H54 (cell line): ENCODE measurements around the gene LRMDA.

Experiments
- DNase-seq: peaks from one replicate; pipeline ENCODE4 v3.0.0; 2011; ENCODE audit warnings: low spot score, mixed read lengths; ENCODE audit not compliant: insufficient read length
- FAIRE-seq: peaks from 3 replicates; lab custom pipeline; 2011; peaks lifted over from hg19 to GRCh38; lab: Jason Lieb, UNC
- POLR2A ChIP-seq: IDR thresholded peaks from 2 replicates; pipeline ENCODE4 v1.6.1; 2011; ENCODE audit warnings: low read depth, mild to moderate bottlenecking, low read length

LRMDA gene

DNA sequence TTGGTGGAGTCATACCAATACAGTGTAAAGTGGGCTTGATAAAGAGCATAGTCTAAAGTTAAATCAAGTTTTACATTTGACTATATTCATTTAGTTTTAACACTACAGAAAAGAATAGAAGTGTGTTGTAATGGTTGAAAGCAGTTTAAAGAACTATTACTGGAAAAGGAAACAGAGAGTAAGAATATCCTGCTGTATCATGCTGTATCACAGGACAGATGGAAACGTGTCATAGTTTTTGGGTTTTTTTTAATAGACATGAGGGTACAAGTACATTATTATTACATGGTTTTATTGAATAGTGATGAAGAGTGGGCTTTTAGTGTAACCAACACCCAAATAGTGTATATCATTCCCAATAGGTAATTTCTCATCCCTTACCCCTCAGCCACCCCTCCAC, 944.3 kb downstream of the LRMDA start:
- peak; percentile 23 for FAIRE-seq
- TF ChIP-seq POLR2A = no peak
- no peak for DNase-seq

DNA sequence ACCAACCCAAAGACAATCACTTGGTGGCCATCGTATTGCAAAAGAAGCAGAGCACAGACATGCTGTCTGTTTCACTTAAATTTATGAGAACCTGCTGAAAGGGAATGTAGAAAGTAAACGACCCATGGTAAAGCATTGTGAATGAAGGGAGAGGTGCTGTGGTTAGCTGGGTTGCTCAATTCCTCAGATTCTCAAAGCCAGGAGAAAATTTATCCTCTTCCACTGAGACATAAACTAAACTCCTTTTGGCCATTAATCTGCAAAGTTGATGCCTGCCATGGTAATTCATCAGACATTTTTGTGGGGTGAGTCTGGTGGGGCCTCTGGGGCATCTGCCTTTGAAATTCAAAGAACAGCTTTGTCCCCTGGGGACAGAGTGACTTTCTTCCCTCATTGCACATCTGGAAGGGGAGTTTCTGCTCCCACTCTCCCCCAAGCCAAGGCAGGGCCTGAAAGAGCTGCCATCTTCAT, 951.0 kb downstream of the LRMDA start:
- TF ChIP-seq POLR2A = no peak
- FAIRE-seq = no peak

DNA sequence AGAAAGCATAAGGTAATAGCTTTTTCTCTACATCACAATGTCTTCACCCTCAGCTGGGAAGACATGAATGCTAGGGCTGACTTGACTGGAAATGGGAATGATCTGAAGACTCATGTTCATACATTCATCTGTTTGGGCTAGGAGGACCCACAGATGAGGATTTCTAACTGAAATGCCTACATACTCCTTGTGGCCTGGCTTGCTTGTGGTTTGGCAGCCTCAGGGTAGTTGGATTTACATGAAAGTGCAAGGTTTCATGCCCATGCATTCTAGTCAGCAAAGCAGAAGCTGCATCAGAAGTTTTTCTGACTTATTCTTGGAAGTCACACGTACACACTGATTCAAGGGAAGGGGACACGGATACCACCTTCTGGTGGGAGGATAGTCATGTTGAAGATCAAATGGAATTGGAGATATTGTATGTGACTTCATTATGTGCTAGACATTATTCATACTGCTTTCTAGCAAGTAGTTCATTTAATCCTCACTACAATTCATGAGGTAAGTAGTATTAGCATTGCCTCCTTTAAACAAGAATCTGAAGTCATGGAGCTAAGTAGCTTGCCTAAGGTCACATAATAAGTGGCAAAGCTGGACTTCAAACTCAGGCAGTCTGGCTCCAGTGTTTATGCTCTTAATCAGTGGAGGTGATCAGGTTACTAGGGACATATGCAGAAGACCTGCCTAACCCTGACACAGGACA, 957.0 kb downstream of the LRMDA start:
- DNase-seq (no peak), FAIRE-seq (peak; percentile 30)
- TF ChIP-seq POLR2A = no peak

More for the DNA sequence above, 951.0 kb downstream of the LRMDA start:
- DNase-seq = peak; percentile 12

DNA sequence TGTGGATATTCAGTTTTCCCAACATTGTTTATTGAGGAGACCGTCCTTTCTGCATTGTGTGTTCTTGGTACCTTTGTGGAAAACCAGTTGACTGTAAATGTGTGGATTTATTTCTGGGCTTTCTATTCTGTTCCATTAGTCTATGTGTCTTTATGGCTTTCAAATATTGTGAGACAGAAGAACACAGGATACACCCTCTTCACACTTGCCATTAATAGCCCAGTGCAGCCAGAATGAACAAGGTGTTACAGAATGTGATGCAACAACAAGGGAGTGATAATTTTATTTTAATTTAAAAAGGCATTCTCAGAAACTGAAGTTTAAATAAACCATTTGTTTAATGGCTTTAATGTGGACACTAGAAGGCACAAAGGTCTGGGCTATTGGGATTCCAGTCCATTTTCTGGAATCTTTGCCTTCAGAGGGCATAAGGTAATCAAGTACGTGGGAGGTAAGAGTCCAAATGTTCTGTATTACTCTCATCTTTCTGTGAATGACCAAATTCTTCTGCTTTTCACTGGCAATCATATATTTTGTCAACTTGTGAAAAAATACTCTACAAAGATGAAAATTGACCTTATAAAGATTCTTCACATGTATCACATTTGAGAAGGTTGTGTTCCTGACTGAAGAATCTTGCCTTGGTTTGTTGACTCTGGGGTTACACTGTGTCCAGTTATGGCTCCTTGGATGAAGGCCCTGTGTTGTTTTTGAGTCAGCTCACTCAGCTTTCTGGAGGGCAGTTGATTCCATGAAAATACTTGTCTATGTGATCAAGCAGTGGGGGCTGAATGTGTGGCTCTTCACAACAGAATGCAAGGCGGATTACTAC, 962.7 kb downstream of the LRMDA start:
- no peak for TF ChIP-seq POLR2A
- DNase-seq = no peak
- FAIRE-seq = no peak

DNA sequence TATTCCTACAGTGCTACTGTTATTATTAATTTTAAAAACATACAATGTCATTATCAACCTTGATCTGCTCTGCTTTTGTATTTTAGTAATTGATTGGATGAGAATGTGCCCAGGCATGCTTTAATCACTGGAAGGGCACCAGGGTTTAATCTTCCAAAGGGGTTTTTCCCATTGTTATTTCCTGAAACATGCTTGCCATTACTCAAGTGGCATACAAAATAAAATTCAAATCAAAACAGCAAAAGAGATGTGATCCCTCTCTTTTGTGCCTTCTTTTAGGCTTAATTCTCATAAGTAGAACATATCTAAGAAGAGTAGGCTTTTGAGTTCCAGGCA, 963.3 kb downstream of the LRMDA start:
- DNase-seq (no peak), FAIRE-seq (no peak)
- no peak for TF ChIP-seq POLR2A

DNA sequence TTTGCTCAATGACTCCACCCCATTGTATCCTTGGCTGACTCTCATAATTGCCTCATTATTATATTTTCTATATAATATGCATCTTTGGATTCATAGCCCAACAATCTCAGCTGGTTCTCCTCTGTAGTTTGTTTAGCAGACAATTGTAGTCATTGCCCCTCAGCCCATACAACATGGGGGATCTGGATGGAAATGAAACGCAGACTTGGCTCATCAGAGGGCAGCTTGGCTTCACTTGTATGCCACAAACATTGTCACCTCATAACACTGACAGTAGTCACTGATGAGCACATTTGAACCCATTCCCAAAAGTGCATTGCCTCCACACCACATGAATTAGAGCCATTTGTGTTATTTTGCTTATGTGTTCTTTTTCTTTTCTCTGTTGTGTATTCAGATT, 963.8 kb downstream of the LRMDA start:
- FAIRE-seq = no peak
- no peak for DNase-seq
- no peak for TF ChIP-seq POLR2A

DNA sequence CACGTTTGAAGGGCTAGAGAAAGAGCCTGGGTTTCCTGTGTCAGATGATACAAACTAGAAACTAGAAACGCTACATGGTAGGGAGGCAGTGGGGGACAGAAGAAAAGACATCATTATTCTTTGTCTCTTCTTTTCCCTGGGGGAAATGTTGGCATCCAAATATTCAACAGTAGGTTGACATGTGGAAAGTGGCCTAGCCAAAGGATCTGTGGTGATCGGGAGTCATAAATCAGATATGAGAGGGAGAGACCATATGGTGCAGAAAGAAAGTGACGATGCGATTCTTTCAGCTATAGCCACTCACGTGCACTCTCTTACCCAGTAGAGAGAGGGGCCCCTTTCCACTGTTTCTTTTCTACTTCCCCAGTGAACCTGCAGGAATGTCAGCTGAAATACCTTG, 964.7 kb downstream of the LRMDA start:
- FAIRE-seq = no peak
- no peak for TF ChIP-seq POLR2A

DNA sequence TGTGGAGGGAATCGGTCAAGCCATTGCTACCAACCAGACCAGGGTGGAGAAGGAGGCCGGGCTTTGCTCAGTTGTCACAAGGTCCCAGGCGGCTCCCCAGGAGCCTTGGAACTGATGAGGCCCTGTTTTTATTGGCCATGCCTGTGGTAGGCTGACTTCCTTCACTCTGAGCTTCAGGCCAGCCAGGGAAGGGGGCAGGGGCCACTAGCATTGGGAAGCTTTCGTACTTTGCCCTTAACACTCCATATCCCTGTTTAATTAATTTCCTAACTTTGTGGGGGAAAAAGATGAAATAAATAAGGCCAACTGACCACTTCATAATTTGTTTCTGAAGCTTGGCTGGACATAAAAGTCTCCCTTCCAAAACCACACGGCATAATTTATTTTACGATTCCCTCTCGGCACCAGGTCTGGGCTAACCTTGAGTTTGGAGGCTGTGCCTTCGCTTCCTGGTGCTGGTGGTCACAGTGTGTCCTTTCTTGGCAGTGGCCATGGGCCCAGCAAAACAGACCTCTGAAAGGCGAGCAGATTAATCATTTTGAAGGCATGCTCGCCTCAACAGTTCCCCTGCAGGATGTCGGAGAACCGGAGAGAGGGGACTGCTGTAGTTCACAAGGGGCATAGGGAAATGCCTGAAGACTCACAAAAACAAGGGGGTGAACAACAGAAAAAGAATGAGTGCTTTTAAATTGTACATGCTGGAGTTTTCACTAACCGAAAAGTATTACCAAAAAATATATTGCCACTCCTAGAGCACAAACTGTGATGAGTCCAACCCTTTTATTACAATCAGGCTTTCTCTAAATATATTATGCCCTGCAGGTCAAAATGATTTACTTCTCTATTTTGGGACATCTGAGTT, 966.0 kb downstream of the LRMDA start:
- FAIRE-seq = no peak
- TF ChIP-seq POLR2A = no peak
- no peak for DNase-seq

More for the DNA sequence above, 964.7 kb downstream of the LRMDA start:
- DNase-seq = no peak

DNA sequence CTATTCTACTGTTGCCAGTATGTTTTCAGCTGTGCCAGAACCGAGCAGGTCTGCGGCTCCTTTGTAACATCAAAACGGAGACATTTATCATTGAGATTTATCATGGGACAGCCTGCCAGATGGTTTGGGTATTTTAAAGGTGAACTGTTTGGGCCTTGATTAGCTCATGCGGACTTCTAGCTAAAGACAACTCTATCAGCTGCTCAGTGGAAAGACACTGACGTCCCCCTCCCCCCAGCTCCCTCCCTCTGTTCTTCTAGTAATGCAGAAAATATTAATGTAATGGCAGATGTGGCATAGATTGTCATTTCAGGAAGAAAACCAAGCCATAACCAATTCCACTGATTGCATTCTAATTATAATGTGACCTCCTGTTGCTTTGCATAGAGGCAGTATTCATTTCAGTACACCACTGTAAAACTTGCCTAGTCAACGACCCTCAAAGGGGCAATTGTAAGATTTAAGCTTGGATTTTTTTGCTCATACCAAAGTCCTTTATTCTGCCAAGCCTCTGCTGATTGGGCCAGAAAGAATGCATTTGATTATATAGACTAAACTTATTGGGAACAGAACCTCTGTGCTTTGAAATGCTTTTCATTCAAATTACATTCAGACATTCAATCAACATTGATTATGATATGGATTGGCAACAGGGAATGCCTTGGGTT, 966.8 kb downstream of the LRMDA start:
- FAIRE-seq (no peak), DNase-seq (no peak)
- no peak for TF ChIP-seq POLR2A

DNA sequence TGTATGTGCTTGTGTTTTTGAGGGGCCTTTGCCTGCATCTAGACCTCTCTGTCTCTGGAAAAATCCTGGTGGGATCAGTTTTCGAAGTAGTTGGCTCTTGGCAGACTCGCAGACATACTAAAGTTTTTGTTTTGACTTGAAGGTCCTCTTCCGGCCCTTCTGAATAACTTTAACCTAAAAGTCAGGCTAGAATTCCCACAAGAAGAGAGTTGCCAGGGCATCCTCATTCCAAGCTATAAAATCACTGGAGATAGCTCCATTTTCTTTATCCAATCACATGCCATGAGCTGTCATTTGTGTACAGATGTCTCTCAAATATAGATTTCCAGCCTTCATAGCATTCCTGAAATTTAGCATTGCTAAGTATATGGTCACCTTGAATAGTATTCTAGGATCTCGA, 967.8 kb downstream of the LRMDA start:
- TF ChIP-seq POLR2A = no peak
- no peak for FAIRE-seq
- no peak for DNase-seq

DNA sequence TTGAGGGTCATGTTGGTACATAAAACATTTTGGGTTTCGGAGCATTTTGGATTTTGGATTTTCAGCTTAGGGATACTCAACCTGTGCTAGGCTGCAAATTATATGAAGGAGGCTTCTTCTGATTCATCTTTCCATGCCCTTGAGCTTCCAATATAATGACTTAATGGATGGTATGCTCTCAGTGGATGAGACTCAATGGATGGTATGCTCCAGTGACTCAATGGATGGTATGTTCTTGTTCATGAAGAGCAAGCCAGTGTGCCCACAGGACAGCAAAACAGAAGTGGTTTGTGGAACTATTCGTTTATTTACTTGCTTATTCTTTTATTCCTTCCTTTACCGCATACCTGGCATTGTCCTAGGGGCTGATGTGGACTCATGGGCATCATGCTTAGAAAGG, 969.6 kb downstream of the LRMDA start:
- no peak for TF ChIP-seq POLR2A
- no peak for FAIRE-seq
- DNase-seq = no peak

DNA sequence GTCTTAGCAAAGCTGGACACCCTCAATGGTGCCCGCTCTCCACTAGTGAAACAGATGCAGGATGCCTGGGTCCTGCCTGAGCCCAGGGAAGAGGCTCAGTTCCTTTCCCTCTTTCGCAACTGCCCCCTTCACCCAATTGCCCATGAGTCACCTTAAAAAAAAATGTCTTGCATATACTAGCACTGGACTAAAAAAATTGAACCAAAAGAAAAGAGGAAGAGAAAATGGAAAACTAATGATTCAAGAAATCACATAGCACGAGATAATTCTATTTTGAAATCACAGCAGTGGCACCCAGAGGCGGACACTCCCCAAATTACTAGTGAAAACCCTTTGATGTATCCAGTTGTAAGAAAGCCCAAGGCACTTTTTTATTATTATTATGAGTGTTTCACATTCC, 972.5 kb downstream of the LRMDA start:
- DNase-seq (no peak), FAIRE-seq (no peak)
- no peak for TF ChIP-seq POLR2A

DNA sequence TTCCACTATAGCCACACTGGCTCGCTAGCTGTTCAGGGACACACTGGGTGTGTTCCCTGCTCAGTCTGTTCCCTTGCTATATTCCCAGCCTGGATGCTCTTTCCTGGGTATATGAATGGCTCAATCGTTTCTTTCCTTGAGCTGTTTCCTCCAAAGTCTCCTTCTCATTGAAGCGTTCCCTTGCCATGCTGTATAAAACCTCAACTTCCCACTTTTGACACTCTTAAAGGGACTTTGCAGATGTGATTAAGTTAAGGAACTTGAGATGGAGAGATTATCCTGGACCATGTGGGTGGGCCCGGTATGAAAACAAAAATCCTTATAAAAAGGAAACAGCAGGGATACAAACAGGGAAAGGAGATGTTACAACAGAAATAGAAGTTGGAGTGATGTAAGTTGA, 973.1 kb downstream of the LRMDA start:
- FAIRE-seq (no peak), DNase-seq (no peak)
- no peak for TF ChIP-seq POLR2A
